ENCODE data around the gene DUSP2. TPM values are rescaled to one million over a fixed set of nuclear protein-coding genes. Genes with fewer than 3 reads are reported as not detected.
"Not testable (repeated sequence)": the region's sequence is repeated elsewhere in the genome, so short reads cannot be mapped to it uniquely, and the experiment has no call there.

DUSP2 gene
- polyA plus RNA-seq, 1 experiment: 0.94 TPM

- TF ChIP-seq, protein P1, sequence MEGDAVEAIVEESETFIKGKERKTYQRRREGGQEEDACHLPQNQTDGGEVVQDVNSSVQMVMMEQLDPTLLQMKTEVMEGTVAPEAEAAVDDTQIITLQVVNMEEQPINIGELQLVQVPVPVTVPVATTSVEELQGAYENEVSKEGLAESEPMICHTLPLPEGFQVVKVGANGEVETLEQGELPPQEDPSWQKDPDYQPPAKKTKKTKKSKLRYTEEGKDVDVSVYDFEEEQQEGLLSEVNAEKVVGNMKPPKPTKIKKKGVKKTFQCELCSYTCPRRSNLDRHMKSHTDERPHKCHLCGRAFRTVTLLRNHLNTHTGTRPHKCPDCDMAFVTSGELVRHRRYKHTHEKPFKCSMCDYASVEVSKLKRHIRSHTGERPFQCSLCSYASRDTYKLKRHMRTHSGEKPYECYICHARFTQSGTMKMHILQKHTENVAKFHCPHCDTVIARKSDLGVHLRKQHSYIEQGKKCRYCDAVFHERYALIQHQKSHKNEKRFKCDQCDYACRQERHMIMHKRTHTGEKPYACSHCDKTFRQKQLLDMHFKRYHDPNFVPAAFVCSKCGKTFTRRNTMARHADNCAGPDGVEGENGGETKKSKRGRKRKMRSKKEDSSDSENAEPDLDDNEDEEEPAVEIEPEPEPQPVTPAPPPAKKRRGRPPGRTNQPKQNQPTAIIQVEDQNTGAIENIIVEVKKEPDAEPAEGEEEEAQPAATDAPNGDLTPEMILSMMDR (IDR thresholded peaks at IDR 0.05; ENCODE audit: low read depth, low read length): no peak
- CTCF ChIA-PET: interaction anchor here (2.3 kb wide), 1 partner anchor 11 kb away, joined by 20 read pairs; no protein-coding TSS in a partner anchor
- H3K9me3 ChIP-seq (ENCODE audit: control insufficient read depth, insufficient read depth, low read length): peaks cover 5% of the 10 kb centered on the region; the same call in 1 of the 2 replicates
- H3K4me3 ChIP-seq (ENCODE audit: low read depth, low read length): no peak overlapping the region
- no peak for DNase-seq (ENCODE audit: low read depth, low spot score)
- POLR2A ChIA-PET: no interaction called here
- H3K27me3 ChIP-seq (ENCODE audit: control insufficient read depth, insufficient read depth, low read length): peaks cover 7% of the 10 kb centered on the region
- H3K27ac ChIP-seq (ENCODE audit: low read depth, low read length): no peak overlapping the region
Measured at GRCh38 chr2:96163768-96164429, 18.7 kb upstream of the DUSP2 start.

- DNase-seq (ENCODE audit: low read depth, low spot score): no peak
- peaks cover 9% of the 10 kb centered on the region for H3K27me3 ChIP-seq (ENCODE audit: control insufficient read depth, insufficient read depth, low read length)
- ChIA-PET POLR2A (no interaction called here), CTCF (interaction anchor here (2.3 kb wide), 1 partner anchor 12 kb away, joined by 20 read pairs; no protein-coding TSS in a partner anchor)
- no peak overlapping the region for H3K4me3 ChIP-seq (ENCODE audit: low read depth, low read length)
- H3K9me3 ChIP-seq (ENCODE audit: control insufficient read depth, insufficient read depth, low read length): peaks cover 5% of the 10 kb centered on the region; the same call in 1 of the 2 replicates
- H3K27ac ChIP-seq (ENCODE audit: low read depth, low read length): no peak overlapping the region
- TF ChIP-seq, protein P1 (IDR thresholded peaks at IDR 0.05; ENCODE audit: low read depth, low read length): no peak
Measured at GRCh38 chr2:96163415-96163767, 18.2 kb upstream of the DUSP2 start.

DNA sequence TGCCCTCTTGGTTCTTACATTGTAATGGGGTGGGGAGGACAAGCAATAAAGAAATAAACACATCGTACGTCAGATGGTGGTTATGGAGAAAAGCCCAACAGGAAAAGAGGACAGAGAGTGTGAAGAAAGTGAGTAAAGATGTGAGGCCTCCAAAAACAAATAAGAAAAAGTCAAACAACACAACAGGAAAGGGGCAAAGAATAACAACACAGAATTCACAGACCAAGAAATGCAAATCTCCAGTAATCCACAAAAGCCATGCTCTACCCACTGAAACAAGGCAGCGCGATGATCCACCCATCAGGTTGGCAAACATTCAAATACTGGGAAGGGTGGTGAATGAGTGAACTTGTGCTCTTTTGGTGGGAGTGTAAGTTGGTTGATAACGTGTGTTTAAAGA lies 16.7 kb upstream of the DUSP2 start:
- peaks cover 14% of the 10 kb centered on the region for H3K27me3 ChIP-seq (ENCODE audit: control insufficient read depth, insufficient read depth, low read length)
- peaks cover 5% of the 10 kb centered on the region; the same call in 1 of the 2 replicates for H3K9me3 ChIP-seq (ENCODE audit: control insufficient read depth, insufficient read depth, low read length)
- ChIA-PET POLR2A (no interaction called here), CTCF (interaction anchor here (1.6 to 2.3 kb wide), 2 partner anchors 13 to 23 kb away, joined by 3 to 20 read pairs; no protein-coding TSS in a partner anchor)
- TF ChIP-seq, protein P1 (IDR thresholded peaks at IDR 0.05; ENCODE audit: low read depth, low read length): no peak
- no peak for DNase-seq (ENCODE audit: low read depth, low spot score)
- H3K4me3 ChIP-seq (ENCODE audit: low read depth, low read length): no peak overlapping the region
- no peak overlapping the region for H3K27ac ChIP-seq (ENCODE audit: low read depth, low read length)

- H3K27ac ChIP-seq (ENCODE audit: low read depth, low read length); DNase-seq (ENCODE audit: low read depth, low spot score); H3K4me3 ChIP-seq (ENCODE audit: low read depth, low read length); CTCF ChIA-PET; H3K9me3 ChIP-seq (ENCODE audit: control insufficient read depth, insufficient read depth, low read length); POLR2A ChIA-PET: not testable (repeated sequence)
- peaks cover 14% of the 10 kb centered on the region for H3K27me3 ChIP-seq (ENCODE audit: control insufficient read depth, insufficient read depth, low read length)
Measured at GRCh38 chr2:96160366-96160765, 15.1 kb upstream of the DUSP2 start.

DNA sequence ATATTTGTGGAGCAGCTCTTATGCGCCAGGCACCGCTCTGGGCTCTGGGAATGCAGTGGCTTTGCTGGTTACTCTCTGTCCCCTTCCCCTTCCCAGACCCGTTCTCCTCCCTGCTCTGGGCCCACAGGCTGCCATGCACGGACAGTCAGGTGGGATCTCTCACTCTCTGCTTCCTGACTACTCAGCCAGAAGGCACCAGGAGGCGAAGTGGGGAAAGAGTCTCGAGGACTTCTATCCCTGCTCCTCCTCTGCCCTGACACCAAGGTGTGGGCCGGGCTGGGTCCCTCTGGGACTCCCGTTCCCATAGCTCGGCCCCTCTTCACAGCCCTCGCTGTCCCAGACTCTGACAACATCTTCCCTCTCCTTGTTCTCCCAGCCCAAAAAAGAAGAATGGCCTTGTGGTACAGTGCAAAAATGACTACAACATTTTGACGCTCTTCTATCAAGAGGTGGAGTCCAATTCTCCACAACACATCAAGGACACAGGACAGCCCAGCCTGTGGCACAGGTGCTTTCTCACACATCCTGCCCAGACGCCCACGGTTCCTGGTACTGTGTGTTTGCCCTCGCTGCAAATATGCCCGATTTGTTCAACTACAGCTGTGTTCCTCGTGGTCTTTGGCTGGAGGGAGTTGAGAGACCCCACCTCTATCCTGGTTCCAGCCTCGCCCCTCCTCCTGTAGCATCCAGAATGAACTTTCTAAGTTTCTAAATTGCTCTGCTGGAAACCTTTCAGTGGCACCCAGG lies 14.0 kb upstream of the DUSP2 start:
- H3K9me3 ChIP-seq (ENCODE audit: control insufficient read depth, insufficient read depth, low read length): peaks cover 5% of the 10 kb centered on the region; the same call in 1 of the 2 replicates
- H3K4me3 ChIP-seq (ENCODE audit: low read depth, low read length): no peak overlapping the region
- ChIA-PET POLR2A (no interaction called here), CTCF (interaction anchor here (0.8 kb wide), 1 partner anchor 17 kb away, joined by 3 read pairs; no protein-coding TSS in a partner anchor)
- no peak for DNase-seq (ENCODE audit: low read depth, low spot score)
- H3K27me3 ChIP-seq (ENCODE audit: control insufficient read depth, insufficient read depth, low read length): peaks cover 14% of the 10 kb centered on the region
- no peak overlapping the region for H3K27ac ChIP-seq (ENCODE audit: low read depth, low read length)
- TF ChIP-seq, protein P1 (IDR thresholded peaks at IDR 0.05; ENCODE audit: low read depth, low read length): no peak
